Testis (tissue), 3 donors: Measurements from ENCODE around the gene RPS8. TPM values are rescaled to one million over a fixed set of nuclear protein-coding genes. Genes with fewer than 3 reads are reported as not detected.

Experiments used
- DNase-seq: peaks from one replicate; pipeline ENCODE4 v3.0.0-alpha.2; 2019
- H3K27ac ChIP-seq, 2 donors: fragments of 200-600 bp; sonication (generic); one replicate each; pipeline ENCODE4 v1.5.1; 2019
- H3K27me3 ChIP-seq: fragments of 200-600 bp; sonication (generic); one replicate; pipeline ENCODE4 v1.5.1; 2019
- H3K36me3 ChIP-seq: fragments of 200-600 bp; sonication (generic); one replicate; pipeline ENCODE4 v1.5.1; 2017; ENCODE audit warnings: low read depth; ENCODE audit errors: missing control alignments
- H3K4me1 ChIP-seq: fragments of 200-600 bp; sonication (generic); one replicate; pipeline ENCODE4 v1.5.1; 2019
- H3K4me3 ChIP-seq, 2 donors: fragments of 200-600 bp; sonication (generic); one replicate each; pipeline ENCODE4 v1.5.1; 2017 to 2019
- H3K9me3 ChIP-seq: fragments of 200-600 bp; sonication (generic); one replicate; pipeline ENCODE4 v1.5.1; 2017
- POLR2A ChIP-seq: fragments of 450-650 bp; IDR thresholded peaks from one replicate; pipeline ENCODE4 v1.6.1; 2017; ENCODE audit warnings: antibody characterized with exemption, mild to moderate bottlenecking, moderate library complexity
- WGBS, 2 donors: methylation state at CpG; one replicate each; pipeline ENCODE4 v1.1.5; 2018; 5-methylcytosine and 5-hydroxymethylcytosine counted together
- intact Hi-C: fragments of 100-400 bp; cut with DNase I; formaldehyde crosslinking; loops from one replicate; pipeline ENCODE4 v1.15.1; 2023; ENCODE audit warnings: low total_unique reads
- polyA plus RNA-seq: library from polyadenylated mRNA; stranded (reverse); fragments of 350-450 nt; fragmentation: Illumina TruSeq; extraction: RNeasy Lipid Tissue Mini Kit (QIAGEN cat#74804); gene quantifications from one replicate; pipeline ENCODE4 v1.2.3, GENCODE V29; 2014; ENCODE audit warnings: low read depth, low replicate concordance; ENCODE audit not compliant: insufficient read depth
- total RNA-seq, 2 donors: library from RNA; depleted of rRNA; stranded (reverse); fragments of >200 nt; gene quantifications; one replicate each; pipeline ENCODE4 v1.2.3, GENCODE V29; 2016
- TF ChIP-seq, protein P1 (sequence below), 3 experiments: fragments of 450-650 bp in 2 of 3; fragments of 200-600 bp in 1 of 3; sonication (generic) in 1 of 3; IDR thresholded peaks; one replicate each; pipeline ENCODE4 v1.5.1; 2016 to 2019; ENCODE audit warnings: antibody characterized with exemption in 3 of 3, mild to moderate bottlenecking in 2 of 3, moderate library complexity in 1 of 3

RPS8 gene
- total and polyA plus RNA-seq, 3 donors from 2014 or later, result 431 to 935 (median 860) TPM

- Histone ChIP-seq H3K36me3 (no peaks in the 10 kb centered on the region), H3K9me3 (no peaks in the 10 kb centered on the region), H3K4me3 (peak overlapping the region; percentile 63 to 86), H3K27ac (peak overlapping the region; percentile 83 to 93), H3K4me1 (peaks cover 19% of the 10 kb centered on the region), H3K27me3 (no peaks in the 10 kb centered on the region)
- TF ChIP-seq, protein P1, sequence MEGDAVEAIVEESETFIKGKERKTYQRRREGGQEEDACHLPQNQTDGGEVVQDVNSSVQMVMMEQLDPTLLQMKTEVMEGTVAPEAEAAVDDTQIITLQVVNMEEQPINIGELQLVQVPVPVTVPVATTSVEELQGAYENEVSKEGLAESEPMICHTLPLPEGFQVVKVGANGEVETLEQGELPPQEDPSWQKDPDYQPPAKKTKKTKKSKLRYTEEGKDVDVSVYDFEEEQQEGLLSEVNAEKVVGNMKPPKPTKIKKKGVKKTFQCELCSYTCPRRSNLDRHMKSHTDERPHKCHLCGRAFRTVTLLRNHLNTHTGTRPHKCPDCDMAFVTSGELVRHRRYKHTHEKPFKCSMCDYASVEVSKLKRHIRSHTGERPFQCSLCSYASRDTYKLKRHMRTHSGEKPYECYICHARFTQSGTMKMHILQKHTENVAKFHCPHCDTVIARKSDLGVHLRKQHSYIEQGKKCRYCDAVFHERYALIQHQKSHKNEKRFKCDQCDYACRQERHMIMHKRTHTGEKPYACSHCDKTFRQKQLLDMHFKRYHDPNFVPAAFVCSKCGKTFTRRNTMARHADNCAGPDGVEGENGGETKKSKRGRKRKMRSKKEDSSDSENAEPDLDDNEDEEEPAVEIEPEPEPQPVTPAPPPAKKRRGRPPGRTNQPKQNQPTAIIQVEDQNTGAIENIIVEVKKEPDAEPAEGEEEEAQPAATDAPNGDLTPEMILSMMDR (IDR thresholded peaks at IDR 0.05), result no peak
- TF ChIP-seq POLR2A, result no peak
- DNase-seq, result peak; percentile 32
- WGBS, 2 donors, result 3 to 4% methylated on average over 16 to 32 of the region's 36 CpGs
- intact Hi-C loops, result no loop called here
Measured at GRCh38 chr1:44775930-44776729, 790 bp downstream of the RPS8 start.

- no peaks in the 10 kb centered on the region for H3K27me3 ChIP-seq
- no peaks in the 10 kb centered on the region for H3K36me3 ChIP-seq
- peak overlapping the region in 1 of 2 donors; percentile 86 for H3K4me3 ChIP-seq
- H3K27ac ChIP-seq, result peak overlapping the region; percentile 83 to 93
- WGBS, 2 donors, result 19 to 38% methylated on average over 10 to 12 of the region's 12 CpGs
- intact Hi-C loops, result no loop called here
- no peak for DNase-seq
- TF ChIP-seq POLR2A, result no peak
- TF ChIP-seq, protein P1 (IDR thresholded peaks at IDR 0.05), result no peak
- H3K9me3 ChIP-seq, result no peaks in the 10 kb centered on the region
- H3K4me1 ChIP-seq, result peaks cover 19% of the 10 kb centered on the region
Measured at GRCh38 chr1:44776730-44777068, 1.4 kb downstream of the RPS8 start.

DNA sequence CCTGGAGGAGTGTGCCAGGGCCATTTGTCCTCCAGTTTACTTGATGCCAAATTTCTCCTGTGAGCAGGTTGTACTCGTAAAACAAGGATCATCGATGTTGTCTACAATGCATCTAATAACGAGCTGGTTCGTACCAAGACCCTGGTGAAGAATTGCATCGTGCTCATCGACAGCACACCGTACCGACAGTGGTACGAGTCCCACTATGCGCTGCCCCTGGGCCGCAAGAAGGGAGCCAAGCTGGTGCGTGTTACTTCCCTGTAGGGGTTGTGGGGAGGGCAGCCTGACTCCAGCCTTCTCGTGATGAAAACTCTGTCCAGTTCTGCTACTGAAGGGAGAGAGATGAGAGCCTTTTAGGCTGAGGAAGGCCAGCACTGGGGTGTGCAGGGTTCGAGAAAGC, 2.2 kb downstream of the RPS8 start:
- intact Hi-C loops, result no loop called here
- no peak for TF ChIP-seq POLR2A
- TF ChIP-seq, protein P1 (IDR thresholded peaks at IDR 0.05), result no peak

DNA sequence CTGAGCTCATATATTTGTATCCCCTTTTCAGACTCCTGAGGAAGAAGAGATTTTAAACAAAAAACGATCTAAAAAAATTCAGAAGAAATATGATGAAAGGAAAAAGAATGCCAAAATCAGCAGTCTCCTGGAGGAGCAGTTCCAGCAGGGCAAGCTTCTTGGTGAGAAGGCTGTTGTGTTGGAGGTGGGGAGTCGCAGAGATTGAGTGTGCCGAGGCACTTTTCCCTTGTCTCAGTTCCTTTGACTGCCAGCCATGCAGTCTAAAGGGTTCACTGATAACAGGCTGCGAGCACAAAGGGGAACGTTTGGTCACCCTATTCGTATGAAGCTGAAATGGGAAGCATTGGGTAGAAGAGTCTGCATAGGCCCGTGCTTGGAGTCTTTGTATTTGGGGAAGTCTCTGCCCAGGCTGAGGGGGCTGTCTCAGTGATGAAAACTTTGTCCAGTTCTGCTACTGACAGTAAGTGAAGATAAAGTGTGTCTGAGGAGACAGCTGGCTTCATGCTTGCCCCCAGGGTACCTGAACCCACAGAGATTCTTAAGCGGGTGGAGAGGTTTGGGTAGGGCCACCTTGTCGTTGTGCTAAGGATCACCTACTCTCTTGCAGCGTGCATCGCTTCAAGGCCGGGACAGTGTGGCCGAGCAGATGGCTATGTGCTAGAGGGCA, 2.8 kb downstream of the RPS8 start:
- Histone ChIP-seq H3K4me3 (no peak overlapping the region), H3K36me3 (no peaks in the 10 kb centered on the region), H3K27ac (no peak overlapping the region), H3K27me3 (no peaks in the 10 kb centered on the region), H3K4me1 (peaks cover 19% of the 10 kb centered on the region), H3K9me3 (no peaks in the 10 kb centered on the region)
- 66 to 74% methylated on average over 13 of the region's 13 CpGs for WGBS, 2 donors
- DNase-seq, result no peak
- TF ChIP-seq, protein P1 (IDR thresholded peaks at IDR 0.05), result no peak
- TF ChIP-seq POLR2A, result no peak
- intact Hi-C loops, result no loop called here

More for the DNA sequence above, 2.2 kb downstream of the RPS8 start:
- Histone ChIP-seq H3K27ac (no peak overlapping the region), H3K36me3 (no peaks in the 10 kb centered on the region), H3K4me3 (no peak overlapping the region), H3K9me3 (no peaks in the 10 kb centered on the region), H3K27me3 (no peaks in the 10 kb centered on the region), H3K4me1 (peaks cover 19% of the 10 kb centered on the region)
- no peak for DNase-seq
- WGBS, 2 donors, result 78 to 80% methylated on average over 14 of the region's 14 CpGs
